D721Med (cell line): ENCODE data around the gene CCDC106.

Source experiments
- DNase-seq: peaks from one replicate; pipeline ENCODE4 v3.0.0; 2011; ENCODE audit warnings: low spot score; ENCODE audit not compliant: insufficient read length
- FAIRE-seq: peaks from 2 replicates; lab custom pipeline; 2011; peaks lifted over from hg19 to GRCh38; lab: Jason Lieb, UNC
- CTCF ChIP-seq: IDR thresholded peaks from 2 replicates; pipeline ENCODE4 v1.5.1; 2012; ENCODE audit warnings: mild to moderate bottlenecking, control low read depth; ENCODE audit not compliant: insufficient read depth; ENCODE audit errors: missing control alignments

The CCDC106 gene

GRCh38 chr19:55652311-55653128 lies 4.5 kb downstream of the CCDC106 start:
- TF ChIP-seq CTCF: no peak
- FAIRE-seq: no peak
- no peak for DNase-seq

GRCh38 chr19:55653651-55654322 lies 5.8 kb downstream of the CCDC106 start:
- FAIRE-seq: no peak
- TF ChIP-seq CTCF: peak; percentile 100
- DNase-seq: peak; percentile 95

GRCh38 chr19:55654323-55654867 lies 6.4 kb downstream of the CCDC106 start:
- FAIRE-seq (no peak), DNase-seq (no peak)
- TF ChIP-seq CTCF: no peak

GRCh38 chr19:55654868-55655647 lies 7.0 kb downstream of the CCDC106 start, which contains the start of gene U2AF2:
U2AF2 (plus strand) TSS chr19:55655035; CDS start chr19:55655105, 70 bp downstream.
- FAIRE-seq (no peak), DNase-seq (peak; percentile 62)
- TF ChIP-seq CTCF: no peak

GRCh38 chr19:55655648-55656040 lies 7.6 kb downstream of the CCDC106 start:
- FAIRE-seq: no peak
- TF ChIP-seq CTCF: no peak
- DNase-seq: no peak

GRCh38 chr19:55656552-55656951 lies 8.5 kb downstream of the CCDC106 start:
- DNase-seq (no peak), FAIRE-seq (no peak)
- TF ChIP-seq CTCF: no peak
